ENCODE measurements around the gene CDK5RAP2. TPM values are rescaled to one million over a fixed set of nuclear protein-coding genes. Genes with fewer than 3 reads are reported as not detected.

Gene CDK5RAP2
- total RNA-seq, 1 donor from 2014 or later, result 16.8 TPM

GRCh38 chr9:120402741-120403542 is 177.0 kb downstream of the CDK5RAP2 start:
- Histone ChIP-seq H3K4me3 (ENCODE audit: low read depth, low read length) (no peak overlapping the region), H3K27me3 (ENCODE audit: control insufficient read depth, insufficient read depth, low read length) (no peaks in the 10 kb centered on the region), H3K36me3 (ENCODE audit: control insufficient read depth, insufficient read depth, low read length) (peaks cover 10% of the 10 kb centered on the region)
- peak; percentile 87 for DNase-seq (ENCODE audit: low read depth)
- no peak for TF ChIP-seq CTCF (IDR thresholded peaks at IDR 0.05; ENCODE audit: insufficient read depth, low read length, severe bottlenecking)
- FAIRE-seq, result no peak

GRCh38 chr9:120399940-120400339 is 180.0 kb downstream of the CDK5RAP2 start:
- Histone ChIP-seq H3K27me3 (ENCODE audit: control insufficient read depth, insufficient read depth, low read length) (no peaks in the 10 kb centered on the region), H3K4me3 (ENCODE audit: low read depth, low read length) (no peak overlapping the region), H3K36me3 (ENCODE audit: control insufficient read depth, insufficient read depth, low read length) (peaks cover 9% of the 10 kb centered on the region)
- FAIRE-seq, result no peak
- TF ChIP-seq CTCF (IDR thresholded peaks at IDR 0.05; ENCODE audit: insufficient read depth, low read length, severe bottlenecking), result no peak
- DNase-seq (ENCODE audit: low read depth), result no peak

GRCh38 chr9:120398286-120398685 is 181.7 kb downstream of the CDK5RAP2 start:
- TF ChIP-seq CTCF (IDR thresholded peaks at IDR 0.05; ENCODE audit: insufficient read depth, low read length, severe bottlenecking), result no peak
- FAIRE-seq (no peak), DNase-seq (ENCODE audit: low read depth) (no peak)
- peaks cover 9% of the 10 kb centered on the region for H3K36me3 ChIP-seq (ENCODE audit: control insufficient read depth, insufficient read depth, low read length)
- no peak overlapping the region for H3K4me3 ChIP-seq (ENCODE audit: low read depth, low read length)
- no peaks in the 10 kb centered on the region for H3K27me3 ChIP-seq (ENCODE audit: control insufficient read depth, insufficient read depth, low read length)

GRCh38 chr9:120397453-120397852 is 182.5 kb downstream of the CDK5RAP2 start:
- H3K36me3 ChIP-seq (ENCODE audit: control insufficient read depth, insufficient read depth, low read length), result peaks cover 6% of the 10 kb centered on the region
- no peak for TF ChIP-seq CTCF (IDR thresholded peaks at IDR 0.05; ENCODE audit: insufficient read depth, low read length, severe bottlenecking)
- peak; percentile 7 for DNase-seq (ENCODE audit: low read depth)

GRCh38 chr9:120396931-120397330 is 183.0 kb downstream of the CDK5RAP2 start:
- DNase-seq (ENCODE audit: low read depth) (no peak), FAIRE-seq (no peak)
- H3K27me3 ChIP-seq (ENCODE audit: control insufficient read depth, insufficient read depth, low read length), result no peaks in the 10 kb centered on the region
- H3K36me3 ChIP-seq (ENCODE audit: control insufficient read depth, insufficient read depth, low read length), result peaks cover 6% of the 10 kb centered on the region
- no peak overlapping the region for H3K4me3 ChIP-seq (ENCODE audit: low read depth, low read length)
- no peak for TF ChIP-seq CTCF (IDR thresholded peaks at IDR 0.05; ENCODE audit: insufficient read depth, low read length, severe bottlenecking)

More at GRCh38 chr9:120397453-120397852, 182.5 kb downstream of the CDK5RAP2 start:
- FAIRE-seq, result no peak
- no peaks in the 10 kb centered on the region for H3K27me3 ChIP-seq (ENCODE audit: control insufficient read depth, insufficient read depth, low read length)
- H3K4me3 ChIP-seq (ENCODE audit: low read depth, low read length), result no peak overlapping the region
